GM18867 (cell line): ENCODE results near the gene SOX5.
"Not testable (repeated sequence)": the region's sequence is repeated elsewhere in the genome, so short reads cannot be mapped to it uniquely, and the experiment has no call there.

Experiments
- ATAC-seq: cut with Tn5 transposase; IDR thresholded peaks from one replicate; pipeline ENCODE4 v1.9.1; 2021; ENCODE audit warnings: mild to moderate bottlenecking, moderate library complexity; ENCODE audit not compliant: unreplicated experiment

The SOX5 gene

DNA sequence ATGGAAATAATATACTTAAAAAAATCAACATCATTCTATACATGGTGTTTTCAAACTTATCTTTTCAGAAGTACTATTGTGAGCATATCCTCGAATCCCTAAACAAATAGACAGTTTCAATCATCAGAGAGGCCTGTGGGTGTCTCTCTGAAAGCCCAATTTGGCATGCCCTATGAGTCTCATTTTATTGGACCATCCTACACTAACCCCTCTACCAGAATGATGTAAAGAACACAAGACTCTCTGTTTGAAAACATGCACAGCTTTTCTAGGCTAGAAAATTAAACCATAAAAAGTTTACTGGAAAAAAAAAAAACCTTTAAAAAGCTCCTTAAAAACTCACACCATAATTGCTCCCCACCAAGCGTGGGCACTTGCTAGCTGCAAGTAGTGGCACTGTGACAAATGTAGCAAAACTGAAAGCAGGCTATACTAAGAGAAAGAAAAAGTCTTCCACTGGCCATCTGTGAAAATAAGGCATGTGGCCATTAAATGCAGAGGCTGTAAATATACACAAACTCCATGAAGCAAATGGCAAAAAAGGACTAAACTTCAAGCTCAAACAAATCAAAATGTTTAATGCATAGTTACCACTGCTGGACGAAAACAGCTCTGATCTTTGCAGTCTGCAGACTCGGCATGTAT is 394.2 kb downstream of the SOX5 start:
- peak; percentile 85 for ATAC-seq

DNA sequence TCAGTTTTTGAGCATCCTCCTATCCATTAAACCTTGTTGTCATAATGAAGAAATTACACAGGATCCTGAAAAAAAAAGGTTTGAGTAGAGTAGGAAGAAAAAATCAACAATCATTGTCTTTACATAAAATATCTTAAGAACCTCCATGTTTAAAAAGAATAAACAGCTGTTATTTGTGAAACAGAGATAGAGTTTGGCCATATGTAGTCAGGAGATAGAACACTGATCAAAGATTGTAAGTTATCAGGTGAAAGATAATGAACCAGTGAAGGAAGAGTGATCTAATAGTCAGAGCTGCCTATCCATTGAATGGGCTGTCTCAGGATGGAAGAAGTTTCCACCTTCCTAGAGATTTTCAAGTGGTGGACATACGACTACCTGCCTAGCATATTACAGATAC is 397.1 kb downstream of the SOX5 start:
- ATAC-seq, result no peak

DNA sequence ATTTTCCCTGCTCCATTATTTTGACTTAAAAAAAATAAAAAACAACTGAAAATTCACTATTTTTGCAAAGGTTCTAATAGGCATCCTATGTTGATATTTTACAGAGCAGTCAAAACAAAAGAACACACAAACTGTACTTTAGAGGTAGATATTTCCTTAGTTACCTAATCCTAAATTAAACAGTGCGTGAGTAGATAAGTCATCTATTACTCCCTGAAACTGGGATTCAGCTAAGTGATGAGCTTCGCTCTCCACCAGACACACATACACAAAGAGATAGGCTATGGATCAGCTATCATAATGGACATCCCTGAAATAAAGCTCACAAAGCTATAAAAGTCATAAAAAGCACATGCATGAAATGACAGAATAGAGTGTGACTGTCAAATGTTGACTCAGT is 398.7 kb downstream of the SOX5 start:
- no peak for ATAC-seq

DNA sequence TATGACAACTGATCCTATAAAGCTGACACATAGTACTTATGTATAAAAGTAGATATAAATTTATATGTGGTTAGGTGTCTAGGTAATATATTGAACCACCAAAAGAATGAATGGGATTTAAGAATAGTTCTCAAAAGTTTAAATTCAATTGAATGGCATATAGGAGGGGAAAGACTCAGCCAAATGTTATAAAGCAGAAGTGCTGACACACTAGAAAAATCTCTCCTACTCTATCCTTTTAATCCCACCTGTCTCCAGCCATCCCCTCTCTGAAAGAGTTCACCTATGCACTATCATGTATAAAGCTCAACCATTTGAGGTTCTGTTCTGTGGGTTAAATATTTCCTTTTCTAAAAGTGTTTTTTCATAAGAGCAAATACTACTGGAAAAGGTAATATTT is 400.7 kb downstream of the SOX5 start:
- ATAC-seq, result no peak

DNA sequence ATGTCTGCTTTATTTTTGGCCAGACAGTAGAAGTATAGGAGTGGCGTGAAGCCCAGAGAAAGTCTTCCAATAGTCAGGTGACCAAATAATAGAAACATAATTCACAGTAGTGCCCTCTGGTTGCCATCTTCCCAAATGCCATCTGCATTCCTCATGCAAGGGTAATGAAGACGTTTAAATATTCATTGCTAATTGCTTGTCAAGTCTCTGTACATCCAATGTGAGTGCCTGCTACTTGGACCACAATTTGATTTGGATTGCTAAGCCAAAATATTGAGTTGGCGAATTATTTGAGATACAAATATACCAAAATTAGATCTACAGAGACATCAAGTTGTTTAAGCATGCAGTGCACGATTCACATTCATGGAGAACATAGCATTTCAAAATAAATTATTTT is 402.7 kb downstream of the SOX5 start:
- ATAC-seq, result no peak

DNA sequence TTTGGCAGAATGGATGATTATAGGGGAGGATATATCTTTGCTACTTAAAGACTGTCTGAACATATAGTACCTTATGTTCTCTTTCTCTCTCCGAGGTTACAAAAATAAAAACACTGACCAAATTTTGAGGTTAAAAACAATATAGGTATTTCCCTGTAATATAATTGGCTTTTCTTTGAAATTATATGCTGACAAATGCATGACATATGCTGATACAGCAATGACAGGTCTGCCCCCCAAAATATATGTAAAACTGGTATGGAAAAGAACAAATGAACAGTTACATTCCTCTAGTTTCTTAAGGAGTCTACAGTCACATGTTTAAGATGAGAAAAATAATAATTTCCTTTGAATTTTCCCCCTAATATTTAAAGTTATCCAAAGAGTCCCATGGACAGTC is 405.7 kb downstream of the SOX5 start:
- ATAC-seq, result no peak

GRCh38 chr12:23542187-23542586 is 407.3 kb downstream of the SOX5 start:
- no peak for ATAC-seq

- no peak for ATAC-seq
Measured at GRCh38 chr12:23540572-23540971, 408.9 kb downstream of the SOX5 start.

DNA sequence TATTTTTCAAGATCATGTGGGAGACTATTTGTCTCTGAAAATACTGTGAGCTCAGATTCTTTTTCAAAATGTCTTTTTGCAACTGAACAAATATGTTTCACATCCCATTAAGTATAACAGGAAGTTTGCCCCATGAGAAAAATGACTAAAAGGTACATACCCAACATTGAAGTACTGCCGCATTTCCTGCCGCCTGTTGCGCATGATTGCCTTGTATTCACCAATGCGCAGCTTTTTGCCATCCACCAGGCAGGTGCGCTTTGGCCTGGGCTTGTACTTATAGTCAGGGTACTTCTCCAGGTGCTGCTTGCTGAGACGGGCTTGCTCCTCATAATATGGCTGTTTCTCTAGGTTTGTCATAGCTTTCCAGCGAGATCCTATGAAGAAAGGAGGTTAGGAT is 413.2 kb downstream of the SOX5 start:
- peak; percentile 93 for ATAC-seq

- no peak for ATAC-seq
Measured at GRCh38 chr12:23535441-23535840, 414.0 kb downstream of the SOX5 start.

GRCh38 chr12:23534196-23534595 is 415.3 kb downstream of the SOX5 start:
- no peak for ATAC-seq

- no peak for ATAC-seq
Measured at GRCh38 chr12:23533699-23534098, 415.8 kb downstream of the SOX5 start.

DNA sequence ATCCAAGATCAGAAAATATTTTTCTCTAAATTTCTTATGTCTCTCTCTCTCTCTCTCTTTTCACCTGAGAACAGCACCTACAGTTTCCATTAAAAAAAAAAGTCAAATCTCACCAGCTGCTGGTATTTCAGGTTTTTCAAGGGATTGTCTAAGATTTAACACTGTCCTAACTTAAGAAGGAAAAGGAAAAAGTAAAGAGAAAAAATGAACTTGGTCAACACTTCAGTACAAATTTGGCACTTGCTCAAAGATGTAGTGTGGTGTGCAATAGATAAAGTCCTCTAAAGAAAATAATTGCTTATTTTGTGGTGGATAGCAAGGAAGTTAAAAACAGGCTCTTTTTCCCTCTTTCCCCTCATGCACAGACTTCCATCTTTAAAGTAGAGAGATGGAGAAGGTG is 416.2 kb downstream of the SOX5 start:
- ATAC-seq, result no peak

DNA sequence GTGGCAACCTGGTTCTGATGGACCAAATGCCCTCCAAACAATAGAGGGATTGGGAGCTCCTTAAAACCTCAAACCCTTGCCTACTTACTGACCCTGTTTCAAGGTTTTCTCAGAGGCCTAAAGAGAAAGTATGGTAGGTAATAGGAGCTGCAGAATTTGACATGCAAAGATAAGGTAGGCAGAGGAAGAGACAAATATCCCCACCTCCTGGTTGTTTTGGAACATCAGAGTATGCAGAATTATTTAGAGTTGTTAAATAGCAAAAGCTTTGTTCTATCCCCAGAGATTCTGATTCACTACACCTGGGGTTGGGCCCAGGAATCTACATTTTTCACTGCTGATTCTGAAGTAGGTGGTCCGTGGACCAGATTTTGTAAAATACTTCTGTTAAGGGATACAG is 421.2 kb downstream of the SOX5 start:
- no peak for ATAC-seq

DNA sequence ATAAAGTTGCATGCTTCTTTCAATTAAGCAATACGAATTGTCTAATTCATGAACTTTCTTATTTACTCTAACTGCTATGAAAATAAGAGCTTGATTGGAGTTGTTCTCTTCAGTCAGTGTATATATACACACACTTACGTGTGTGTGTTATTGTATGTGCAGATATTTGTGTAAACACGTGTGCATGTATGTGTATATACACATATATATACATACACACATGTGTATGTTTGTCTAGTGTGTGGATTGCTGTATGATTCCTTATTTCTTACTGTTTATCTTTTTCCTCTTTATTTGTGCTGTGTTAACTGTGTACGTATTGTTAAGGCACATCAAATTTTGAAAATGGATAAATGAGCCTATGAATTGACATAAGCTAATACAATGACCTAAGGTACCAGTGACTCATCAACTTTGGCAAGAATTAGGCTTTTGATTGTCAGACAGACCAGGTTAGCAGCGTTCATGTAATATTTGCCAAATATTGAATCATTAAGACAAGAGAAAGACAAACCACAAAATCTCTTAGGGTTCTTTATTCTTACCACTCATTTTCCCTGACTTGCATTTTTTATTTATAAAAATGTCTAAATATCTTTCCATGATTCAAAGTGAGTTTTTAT is 423.9 kb downstream of the SOX5 start:
- no peak for ATAC-seq

GRCh38 chr12:23523339-23523738 is 426.1 kb downstream of the SOX5 start:
- ATAC-seq, result no peak

DNA sequence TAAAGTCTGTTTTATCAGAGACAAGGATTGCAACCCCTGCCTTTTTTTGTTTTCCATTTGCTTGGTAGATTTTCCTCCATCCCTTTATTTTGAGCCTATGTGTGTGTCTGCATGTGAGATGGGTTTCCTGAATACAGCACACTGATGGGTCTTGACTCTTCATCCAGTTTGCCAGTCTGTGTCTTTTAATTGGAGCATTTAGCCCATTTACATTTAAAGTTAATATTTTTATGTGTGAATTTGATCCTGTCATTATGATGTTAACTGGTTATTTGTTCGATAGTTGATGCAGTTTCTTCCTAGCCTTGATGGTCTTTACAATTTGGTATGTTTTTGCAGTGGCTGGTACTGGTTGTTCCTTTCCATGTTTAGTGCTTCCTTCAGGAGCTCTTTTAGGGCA is 430.0 kb downstream of the SOX5 start:
- ATAC-seq, result not testable (repeated sequence)

DNA sequence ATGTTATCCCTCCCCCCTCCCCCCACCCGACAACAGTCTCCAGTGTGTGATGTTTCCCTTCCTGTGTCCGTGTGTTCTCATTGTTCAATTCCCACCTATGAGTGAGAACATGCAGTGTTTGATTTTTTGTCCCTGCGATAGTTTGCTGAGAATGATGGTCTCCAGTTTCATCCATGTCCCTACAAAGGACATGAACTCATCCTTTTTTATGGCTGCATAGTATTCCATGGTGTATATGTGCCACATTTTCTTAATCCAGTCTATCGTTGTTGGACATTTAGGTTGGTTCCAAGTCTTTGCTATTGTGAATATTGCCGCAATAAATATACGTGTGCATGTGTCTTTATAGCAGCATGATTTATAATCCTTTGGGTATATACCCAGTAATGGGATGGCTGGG is 433.7 kb downstream of the SOX5 start:
- not testable (repeated sequence) for ATAC-seq

DNA sequence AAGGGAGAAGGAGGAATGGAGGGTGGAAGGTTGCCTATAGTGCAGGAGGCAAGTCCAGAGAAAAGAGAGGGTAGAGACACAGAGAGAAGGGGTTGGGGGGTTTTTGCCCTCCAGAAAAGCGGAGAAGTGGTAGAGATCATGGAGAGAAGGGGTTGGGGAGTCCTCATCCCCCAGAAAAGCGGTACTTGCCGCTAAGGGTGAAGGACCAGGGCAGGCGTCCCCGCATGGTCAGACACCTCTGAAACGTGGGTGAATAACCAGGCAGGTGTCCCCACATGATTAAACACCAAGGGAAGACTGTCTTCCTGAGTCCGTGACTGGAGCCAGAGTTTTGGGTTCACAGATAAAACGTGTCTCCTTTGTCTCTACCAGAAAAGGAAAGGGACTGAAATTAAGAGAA is 439.0 kb downstream of the SOX5 start:
- no peak for ATAC-seq

DNA sequence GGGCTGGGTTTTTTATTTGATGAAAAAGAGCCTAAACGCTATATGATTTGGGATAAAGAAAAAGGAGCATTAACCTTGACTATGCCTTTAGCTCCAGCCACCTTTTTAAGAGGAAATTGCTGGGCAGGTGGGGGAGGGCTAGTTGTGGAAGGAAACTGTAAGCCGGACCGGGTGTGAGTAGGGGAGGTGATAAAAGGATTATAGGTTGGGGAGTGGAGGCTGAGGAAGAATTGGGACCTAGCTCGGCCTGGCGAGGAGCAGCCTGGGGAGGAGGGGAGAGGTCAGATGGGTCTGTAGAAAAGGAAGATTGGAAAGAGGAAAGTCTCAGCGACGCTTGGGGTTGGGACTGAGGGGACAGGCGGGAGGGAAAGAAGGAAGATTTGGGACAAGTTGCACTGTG is 439.6 kb downstream of the SOX5 start:
- not testable (repeated sequence) for ATAC-seq

DNA sequence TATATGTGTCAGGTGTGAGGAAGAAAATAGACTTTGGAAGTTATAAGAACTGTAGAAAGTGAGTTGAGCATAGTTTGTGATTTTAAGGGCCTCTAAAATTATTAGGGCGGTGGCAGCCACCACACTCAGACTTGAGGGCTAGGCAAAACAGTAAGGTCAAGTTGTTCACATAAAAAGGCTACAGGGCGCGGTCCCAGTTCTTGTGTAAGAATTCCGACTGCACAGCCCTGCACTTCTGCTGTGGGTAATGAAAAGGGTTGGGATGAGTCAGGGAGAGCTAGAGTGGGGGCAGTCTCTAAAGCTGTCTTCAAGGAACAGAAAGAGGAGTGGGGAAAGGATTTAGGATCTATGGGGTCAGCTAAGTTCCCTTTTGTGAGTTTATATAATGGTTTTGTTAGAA is 441.7 kb downstream of the SOX5 start:
- not testable (repeated sequence) for ATAC-seq

DNA sequence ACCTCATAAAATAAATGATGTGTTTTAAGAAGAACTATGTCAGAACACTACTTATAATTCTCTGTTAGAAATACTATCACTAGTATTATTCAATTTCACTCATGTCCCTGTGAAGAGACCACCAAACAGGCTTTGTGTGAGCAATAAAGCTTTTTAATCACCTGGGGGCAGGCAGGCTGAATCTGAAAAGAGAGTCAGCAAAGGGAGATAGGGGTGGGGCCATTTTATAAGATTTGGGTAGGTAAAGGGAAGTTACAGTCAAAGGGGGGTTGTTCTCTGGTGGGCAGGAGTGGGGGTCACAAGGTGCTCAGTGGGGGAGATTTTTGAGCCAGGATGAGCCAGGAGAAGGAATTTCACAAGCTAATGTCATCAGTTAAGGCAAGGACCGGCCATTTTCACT is 443.7 kb downstream of the SOX5 start:
- not testable (repeated sequence) for ATAC-seq
